Body of pancreas (tissue), 4 donors: ENCODE measurements around the gene SBNO2.

Experiments used
- POLR2A ChIP-seq, 3 donors: fragments of 450-650 bp; IDR thresholded peaks; one replicate each; pipeline ENCODE4 v1.6.1; 2016; ENCODE audit warnings: antibody characterized with exemption in 3 of 3, mild to moderate bottlenecking in 2 of 3
- TF ChIP-seq, protein P1 (sequence below), 7 experiments: fragments of 450-650 bp in 4 of 7; fragments of 200-600 bp in 3 of 7; sonication (generic) in 3 of 7; IDR thresholded peaks; one replicate each; pipeline ENCODE4 v1.5.1; 2016 to 2019; ENCODE audit warnings: antibody characterized with exemption in 7 of 7

DNA sequence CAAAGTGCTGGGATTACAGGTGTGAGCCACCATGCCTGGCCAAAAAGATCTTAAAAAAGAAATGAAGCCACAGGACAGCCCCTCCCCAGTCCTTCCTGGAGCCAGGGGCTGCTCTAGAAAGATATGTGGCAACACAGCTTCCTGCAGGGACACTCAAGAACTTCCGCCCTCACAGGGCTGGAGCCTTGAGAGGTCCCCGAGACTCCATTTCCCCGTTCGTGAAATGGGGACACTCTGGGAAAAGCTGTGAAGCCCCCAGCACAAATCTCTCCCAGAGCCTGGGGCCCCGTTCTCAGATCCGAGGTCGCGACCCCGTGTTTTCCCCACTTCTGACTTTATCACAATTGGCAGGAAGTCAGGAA is 72.8 kb downstream of the SBNO2 start:
- TF ChIP-seq POLR2A (IDR thresholded peaks at IDR 0.05), result no peak
- TF ChIP-seq, protein P1, sequence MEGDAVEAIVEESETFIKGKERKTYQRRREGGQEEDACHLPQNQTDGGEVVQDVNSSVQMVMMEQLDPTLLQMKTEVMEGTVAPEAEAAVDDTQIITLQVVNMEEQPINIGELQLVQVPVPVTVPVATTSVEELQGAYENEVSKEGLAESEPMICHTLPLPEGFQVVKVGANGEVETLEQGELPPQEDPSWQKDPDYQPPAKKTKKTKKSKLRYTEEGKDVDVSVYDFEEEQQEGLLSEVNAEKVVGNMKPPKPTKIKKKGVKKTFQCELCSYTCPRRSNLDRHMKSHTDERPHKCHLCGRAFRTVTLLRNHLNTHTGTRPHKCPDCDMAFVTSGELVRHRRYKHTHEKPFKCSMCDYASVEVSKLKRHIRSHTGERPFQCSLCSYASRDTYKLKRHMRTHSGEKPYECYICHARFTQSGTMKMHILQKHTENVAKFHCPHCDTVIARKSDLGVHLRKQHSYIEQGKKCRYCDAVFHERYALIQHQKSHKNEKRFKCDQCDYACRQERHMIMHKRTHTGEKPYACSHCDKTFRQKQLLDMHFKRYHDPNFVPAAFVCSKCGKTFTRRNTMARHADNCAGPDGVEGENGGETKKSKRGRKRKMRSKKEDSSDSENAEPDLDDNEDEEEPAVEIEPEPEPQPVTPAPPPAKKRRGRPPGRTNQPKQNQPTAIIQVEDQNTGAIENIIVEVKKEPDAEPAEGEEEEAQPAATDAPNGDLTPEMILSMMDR (IDR thresholded peaks at IDR 0.05), result no peak
